Large intestine (tissue), 3 donors: ENCODE measurements around the gene FMN1. TPM values are rescaled to one million over a fixed set of nuclear protein-coding genes. Genes with fewer than 3 reads are reported as not detected.

Source experiments
- DNase-seq, 2 donors: peaks; one replicate each; pipeline versions ENCODE4 v3.0.0 to v3.0.0-alpha.2; 2013
- H3K27ac ChIP-seq: one replicate; pipeline ENCODE4 v1.5.1; 2013; ENCODE audit warnings: low read length
- H3K27me3 ChIP-seq: 2 replicates; pipeline ENCODE4 v1.6.1; 2013; ENCODE audit warnings: low read length; ENCODE audit not compliant: control insufficient read depth, insufficient read depth
- H3K36me3 ChIP-seq: 2 replicates; pipeline ENCODE4 v1.6.1; 2013; ENCODE audit warnings: low read length; ENCODE audit not compliant: control insufficient read depth, insufficient read depth
- H3K4me1 ChIP-seq: one replicate; pipeline ENCODE4 v1.6.1; 2013; ENCODE audit warnings: low read length; ENCODE audit not compliant: control insufficient read depth, insufficient read depth
- H3K4me3 ChIP-seq: one replicate; pipeline ENCODE4 v1.5.1; 2013; ENCODE audit warnings: low read length
- H3K9me3 ChIP-seq: one replicate; pipeline ENCODE4 v1.6.1; 2013; ENCODE audit warnings: mild to moderate bottlenecking, low read depth, low read length, moderate library complexity; ENCODE audit not compliant: control insufficient read depth
- WGBS: methylation state at CpG from one replicate; pipeline ENCODE4 v1.1.5; 2013; ENCODE audit warnings: low lambda C conversion rate; ENCODE audit not compliant: insufficient coverage; 5-methylcytosine and 5-hydroxymethylcytosine counted together
- polyA plus RNA-seq: library from polyadenylated mRNA; unstranded; fragments of 120-200 nt; gene quantifications from one replicate; pipeline ENCODE4 v1.2.1, GENCODE V29; 2013

FMN1 gene
- polyA plus RNA-seq, 1 donor, result 0.88 TPM

GRCh38 chr15:32878869-32879805 lies 315.4 kb downstream of the FMN1 start:
- no peak overlapping the region for H3K4me3 ChIP-seq
- no peak overlapping the region for H3K27ac ChIP-seq
- DNase-seq, result peak in 1 of 2 donors; percentile 16
- 83% methylated on average over 1 of the region's 5 CpGs for WGBS
- H3K36me3 ChIP-seq, result no peaks in the 10 kb centered on the region
- no peaks in the 10 kb centered on the region for H3K4me1 ChIP-seq
- no peaks in the 10 kb centered on the region for H3K27me3 ChIP-seq
- no peaks in the 10 kb centered on the region for H3K9me3 ChIP-seq

GRCh38 chr15:32878342-32878741 lies 316.2 kb downstream of the FMN1 start:
- Histone ChIP-seq H3K9me3 (no peaks in the 10 kb centered on the region), H3K4me1 (no peaks in the 10 kb centered on the region), H3K36me3 (no peaks in the 10 kb centered on the region), H3K27ac (no peak overlapping the region), H3K4me3 (no peak overlapping the region), H3K27me3 (no peaks in the 10 kb centered on the region)
- WGBS, result no CpG with 5 or more reads among the region's 1 CpG
- DNase-seq, result no peak

DNA sequence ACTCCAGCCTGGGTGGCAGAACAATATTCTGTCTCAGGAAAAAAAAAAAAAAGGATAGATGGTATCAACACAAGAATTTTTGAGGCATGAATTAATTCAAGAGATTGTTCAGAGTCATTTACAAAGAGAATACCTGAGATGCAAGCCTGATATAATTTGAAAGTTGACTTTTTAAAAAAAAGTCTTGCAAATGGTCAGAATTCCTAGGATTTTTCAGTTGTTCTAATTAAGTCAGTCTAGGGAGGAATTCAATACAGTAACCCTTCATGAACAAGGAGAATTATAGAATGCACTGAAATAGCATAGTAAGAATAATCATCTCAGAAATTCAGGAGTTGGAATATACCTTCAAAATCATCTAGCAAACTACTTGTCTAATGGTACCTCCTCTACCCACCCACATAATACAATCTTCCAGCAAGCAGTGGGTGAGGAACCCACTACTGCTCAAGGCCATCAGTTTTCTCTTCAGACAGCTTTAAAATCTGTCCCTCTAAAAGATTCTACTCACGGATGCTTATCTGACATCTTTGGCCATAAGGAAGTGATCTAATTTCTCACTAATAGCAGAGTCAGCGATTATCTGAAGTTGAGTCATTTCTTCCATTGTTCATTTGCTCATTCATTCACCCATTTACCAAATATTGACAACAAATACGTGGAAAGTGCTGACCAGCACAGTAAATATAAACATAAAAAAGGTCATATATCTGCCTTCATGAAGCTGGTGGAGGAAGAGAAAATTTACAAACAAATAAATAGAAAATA lies 317.1 kb downstream of the FMN1 start:
- Histone ChIP-seq H3K4me3 (no peak overlapping the region), H3K4me1 (no peaks in the 10 kb centered on the region), H3K27ac (no peak overlapping the region), H3K27me3 (no peaks in the 10 kb centered on the region), H3K9me3 (no peaks in the 10 kb centered on the region), H3K36me3 (no peaks in the 10 kb centered on the region)
- DNase-seq, result no peak
- WGBS, result 67% methylated on average over 1 of the region's 3 CpGs

DNA sequence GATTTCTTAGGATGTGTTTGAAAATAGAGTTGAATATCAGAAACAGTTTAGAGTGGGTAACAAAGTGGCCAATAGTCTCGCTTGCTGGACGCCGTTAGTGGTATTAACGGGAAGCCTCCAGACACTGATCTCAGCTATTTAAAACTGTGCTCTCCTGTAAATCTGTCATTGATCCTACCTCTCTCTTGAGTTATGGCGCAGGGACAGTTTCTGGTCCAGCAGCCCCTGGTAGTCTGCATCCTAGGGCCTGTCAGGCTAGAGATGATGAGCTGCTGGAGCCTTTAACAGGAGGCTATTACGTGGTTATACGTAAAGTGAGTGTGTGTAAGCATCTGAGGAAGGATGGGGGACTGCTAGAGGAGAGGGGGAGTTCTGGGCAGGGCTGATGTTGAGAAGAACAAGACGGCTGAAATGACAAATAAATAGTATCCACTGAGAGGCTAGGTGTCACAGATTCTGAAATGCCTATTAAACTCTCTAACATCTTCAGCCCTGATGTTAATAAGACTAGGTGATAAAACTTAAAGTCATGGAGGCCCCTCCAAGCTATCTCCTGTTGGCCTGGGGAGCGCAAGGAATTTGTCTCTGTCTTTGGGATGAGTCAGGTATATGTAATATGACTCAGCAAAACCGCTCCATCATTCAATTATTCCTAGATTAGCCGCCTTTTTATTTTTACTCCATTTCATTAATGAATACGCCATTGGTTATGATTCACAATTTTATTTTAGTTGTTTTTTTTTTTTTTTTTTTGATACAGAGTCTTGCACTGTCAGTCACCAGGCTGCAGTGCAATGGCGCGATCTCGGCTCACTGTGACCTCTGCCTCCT lies 321.0 kb downstream of the FMN1 start:
- Histone ChIP-seq H3K4me1 (no peaks in the 10 kb centered on the region), H3K36me3 (no peaks in the 10 kb centered on the region), H3K9me3 (no peaks in the 10 kb centered on the region), H3K4me3 (no peak overlapping the region), H3K27me3 (no peaks in the 10 kb centered on the region), H3K27ac (peak overlapping the region; percentile 13)
- DNase-seq, result peak in 1 of 2 donors; percentile 6
- 84% methylated on average over 3 of the region's 15 CpGs for WGBS

DNA sequence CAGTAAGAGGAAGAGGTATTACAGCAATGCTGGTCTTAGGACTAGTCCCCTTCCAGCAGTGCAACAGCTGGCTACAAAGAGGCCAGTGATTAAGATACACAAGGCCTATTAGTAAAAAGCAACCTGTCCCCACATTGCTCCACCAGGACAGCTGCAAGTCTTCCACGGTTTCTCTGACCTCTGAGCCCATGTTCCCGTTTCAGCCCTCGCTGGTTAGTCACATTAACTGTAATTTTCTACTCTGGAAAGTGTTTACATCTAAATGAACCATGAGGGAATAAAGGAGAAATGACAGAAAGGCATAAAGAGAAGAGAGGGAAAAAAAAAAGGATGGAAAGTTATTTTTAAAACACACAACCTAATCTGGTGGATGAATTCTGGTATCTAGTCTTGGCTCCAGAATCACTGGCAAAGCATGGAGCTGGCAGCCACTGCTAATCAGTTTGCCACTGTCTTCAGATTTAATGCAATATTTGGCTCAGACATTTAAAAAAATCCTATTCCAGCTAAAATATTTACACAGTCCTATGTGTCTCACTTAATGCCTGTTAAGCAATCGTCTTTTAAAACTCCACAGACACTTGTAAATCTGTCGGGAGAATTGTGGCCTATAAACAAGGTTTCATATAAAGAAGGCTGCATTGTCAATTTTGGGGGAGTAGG lies 321.8 kb downstream of the FMN1 start:
- H3K4me3 ChIP-seq, result no peak overlapping the region
- H3K36me3 ChIP-seq, result no peaks in the 10 kb centered on the region
- no peak overlapping the region for H3K27ac ChIP-seq
- DNase-seq, result peak in 1 of 2 donors; percentile 19
- no peaks in the 10 kb centered on the region for H3K27me3 ChIP-seq
- 67% methylated on average over 1 of the region's 5 CpGs for WGBS
- no peaks in the 10 kb centered on the region for H3K9me3 ChIP-seq
- H3K4me1 ChIP-seq, result no peaks in the 10 kb centered on the region

- no peak for DNase-seq
- Histone ChIP-seq H3K27ac (no peak overlapping the region), H3K9me3 (no peaks in the 10 kb centered on the region), H3K36me3 (no peaks in the 10 kb centered on the region), H3K4me1 (no peaks in the 10 kb centered on the region), H3K27me3 (no peaks in the 10 kb centered on the region), H3K4me3 (no peak overlapping the region)
- 100% methylated on average over 1 of the region's 2 CpGs for WGBS
Observed at GRCh38 chr15:32871883-32872282, 322.6 kb downstream of the FMN1 start.

DNA sequence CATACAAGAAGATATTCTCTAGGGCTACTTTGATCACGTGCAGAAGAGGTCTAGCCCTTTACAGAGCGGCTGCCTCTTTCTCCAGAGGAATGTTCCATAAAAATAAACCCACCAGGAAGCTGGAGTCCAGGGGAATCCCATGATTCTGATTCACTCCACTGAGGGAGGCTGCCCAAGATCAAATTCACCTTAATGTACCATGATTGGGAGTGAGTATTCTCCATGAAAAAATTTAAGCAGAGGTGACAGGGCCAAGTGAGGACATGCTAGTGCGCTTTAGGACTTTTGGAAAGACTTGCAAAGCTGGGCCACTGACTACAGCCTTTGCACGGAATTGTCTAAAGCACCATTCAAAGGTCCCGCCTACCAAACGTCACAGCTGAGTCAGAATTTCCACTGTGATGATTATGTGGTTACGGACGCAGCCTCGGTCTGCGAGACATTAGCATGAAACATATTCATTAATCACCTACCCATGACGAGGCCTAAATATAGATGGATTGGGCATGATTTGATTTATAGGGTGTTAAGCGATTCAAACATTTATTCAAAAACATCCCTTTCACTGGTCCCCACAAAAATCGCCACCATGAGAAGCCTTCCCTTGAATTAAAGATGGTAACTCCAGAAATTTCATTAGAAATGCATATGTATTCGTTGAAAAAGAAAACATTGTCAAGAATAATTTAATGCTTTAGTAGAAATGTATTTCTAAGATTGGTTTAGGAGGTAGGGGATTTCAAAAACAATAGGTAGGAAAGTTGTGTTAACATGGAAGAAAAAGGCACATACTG lies 324.1 kb downstream of the FMN1 start:
- Histone ChIP-seq H3K27ac (no peak overlapping the region), H3K36me3 (no peaks in the 10 kb centered on the region), H3K27me3 (no peaks in the 10 kb centered on the region), H3K9me3 (no peaks in the 10 kb centered on the region), H3K4me3 (no peak overlapping the region), H3K4me1 (no peaks in the 10 kb centered on the region)
- no peak for DNase-seq
- 85% methylated on average over 3 of the region's 14 CpGs for WGBS

GRCh38 chr15:32869776-32870175 lies 324.7 kb downstream of the FMN1 start:
- Histone ChIP-seq H3K9me3 (no peaks in the 10 kb centered on the region), H3K36me3 (no peaks in the 10 kb centered on the region), H3K4me1 (no peaks in the 10 kb centered on the region), H3K27me3 (no peaks in the 10 kb centered on the region), H3K27ac (no peak overlapping the region), H3K4me3 (no peak overlapping the region)
- WGBS, result 100% methylated on average over 1 of the region's 4 CpGs
- DNase-seq, result no peak

GRCh38 chr15:32867313-32867626 lies 327.2 kb downstream of the FMN1 start:
- Histone ChIP-seq H3K36me3 (no peaks in the 10 kb centered on the region), H3K4me3 (no peak overlapping the region), H3K27ac (no peak overlapping the region), H3K9me3 (no peaks in the 10 kb centered on the region), H3K27me3 (no peaks in the 10 kb centered on the region), H3K4me1 (no peaks in the 10 kb centered on the region)
- no CpG with 5 or more reads among the region's 9 CpGs for WGBS
- no peak for DNase-seq
